ENCODE measurements around the gene PCYT1A.

DNA sequence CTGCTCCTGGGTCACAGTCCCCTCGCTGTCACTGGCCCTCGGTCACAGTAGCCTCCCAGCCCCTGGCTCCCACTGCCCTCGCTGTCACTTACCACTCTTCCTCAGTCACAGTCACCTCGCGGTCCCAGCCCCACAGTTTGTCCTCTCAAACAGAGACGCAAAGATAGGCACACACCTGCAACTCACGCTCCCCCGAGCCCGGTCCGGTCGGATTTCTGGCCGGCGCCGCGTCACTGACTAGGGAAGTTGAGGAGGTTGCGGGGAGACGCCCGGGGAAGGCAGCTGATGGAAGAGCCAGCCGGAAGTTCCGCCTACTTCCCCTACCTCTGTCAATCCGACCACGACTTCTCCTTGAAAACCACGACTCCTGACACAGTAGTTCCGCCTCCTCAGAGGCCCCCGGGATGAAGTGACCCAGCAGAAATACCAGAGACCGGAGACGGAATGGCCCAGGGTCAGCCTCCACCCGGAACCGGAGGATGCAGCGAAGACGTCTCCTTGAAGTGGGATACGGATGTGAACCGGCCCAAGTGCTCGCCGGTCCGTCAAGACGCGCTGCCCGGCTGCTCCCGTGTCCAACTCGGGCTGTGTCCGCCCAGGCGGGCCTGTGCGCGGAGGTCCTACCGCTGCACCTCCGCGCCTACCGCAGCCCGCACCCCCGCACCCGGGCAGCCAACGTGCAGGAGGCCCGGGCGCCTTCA lies at the start of gene PCYT1A:
- TF ChIP-seq POLR2AphosphoS5 (IDR thresholded peaks at IDR 0.05; ENCODE audit: low read depth, low read length) (peak; percentile 81), SIN3A (IDR thresholded peaks at IDR 0.05; ENCODE audit: borderline replicate concordance, insufficient read depth, low read length) (peak; percentile 82; the same call in 1 of the 2 replicates)
- TF ChIP-seq, protein P1, sequence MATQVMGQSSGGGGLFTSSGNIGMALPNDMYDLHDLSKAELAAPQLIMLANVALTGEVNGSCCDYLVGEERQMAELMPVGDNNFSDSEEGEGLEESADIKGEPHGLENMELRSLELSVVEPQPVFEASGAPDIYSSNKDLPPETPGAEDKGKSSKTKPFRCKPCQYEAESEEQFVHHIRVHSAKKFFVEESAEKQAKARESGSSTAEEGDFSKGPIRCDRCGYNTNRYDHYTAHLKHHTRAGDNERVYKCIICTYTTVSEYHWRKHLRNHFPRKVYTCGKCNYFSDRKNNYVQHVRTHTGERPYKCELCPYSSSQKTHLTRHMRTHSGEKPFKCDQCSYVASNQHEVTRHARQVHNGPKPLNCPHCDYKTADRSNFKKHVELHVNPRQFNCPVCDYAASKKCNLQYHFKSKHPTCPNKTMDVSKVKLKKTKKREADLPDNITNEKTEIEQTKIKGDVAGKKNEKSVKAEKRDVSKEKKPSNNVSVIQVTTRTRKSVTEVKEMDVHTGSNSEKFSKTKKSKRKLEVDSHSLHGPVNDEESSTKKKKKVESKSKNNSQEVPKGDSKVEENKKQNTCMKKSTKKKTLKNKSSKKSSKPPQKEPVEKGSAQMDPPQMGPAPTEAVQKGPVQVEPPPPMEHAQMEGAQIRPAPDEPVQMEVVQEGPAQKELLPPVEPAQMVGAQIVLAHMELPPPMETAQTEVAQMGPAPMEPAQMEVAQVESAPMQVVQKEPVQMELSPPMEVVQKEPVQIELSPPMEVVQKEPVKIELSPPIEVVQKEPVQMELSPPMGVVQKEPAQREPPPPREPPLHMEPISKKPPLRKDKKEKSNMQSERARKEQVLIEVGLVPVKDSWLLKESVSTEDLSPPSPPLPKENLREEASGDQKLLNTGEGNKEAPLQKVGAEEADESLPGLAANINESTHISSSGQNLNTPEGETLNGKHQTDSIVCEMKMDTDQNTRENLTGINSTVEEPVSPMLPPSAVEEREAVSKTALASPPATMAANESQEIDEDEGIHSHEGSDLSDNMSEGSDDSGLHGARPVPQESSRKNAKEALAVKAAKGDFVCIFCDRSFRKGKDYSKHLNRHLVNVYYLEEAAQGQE (IDR thresholded peaks at IDR 0.05; ENCODE audit: insufficient read depth in 1 of 2, low read depth in 2 of 2, low read length in 2 of 2), result no peak
